Skeletal muscle satellite cell (primary cell): ENCODE results near the gene ARMC12.

ENCODE experiments used
- H3K27me3 ChIP-seq: 2 replicates; pipeline ENCODE4 v1.7.0; 2013; ENCODE audit warnings: low read length; ENCODE audit not compliant: control insufficient read depth, insufficient read depth
- H3K36me3 ChIP-seq: 2 replicates; pipeline ENCODE4 v1.7.0; 2013; ENCODE audit warnings: mild to moderate bottlenecking, control low read depth, low read length; ENCODE audit not compliant: insufficient read depth
- H3K4me1 ChIP-seq: 2 replicates; pipeline ENCODE4 v1.7.0; 2013; ENCODE audit warnings: low read length; ENCODE audit not compliant: control insufficient read depth, insufficient read depth
- H3K4me2 ChIP-seq: 2 replicates; pipeline ENCODE4 v1.7.0; 2013; ENCODE audit warnings: mild to moderate bottlenecking, low read length
- H3K4me3 ChIP-seq: 2 replicates; pipeline ENCODE4 v1.7.0; 2013; ENCODE audit warnings: low read length
- H3K9ac ChIP-seq: 2 replicates; pipeline ENCODE4 v1.7.0; 2013; ENCODE audit warnings: mild to moderate bottlenecking, low read depth, low read length, moderate library complexity
- H3K9me3 ChIP-seq: replicated peaks from 2 replicates; pipeline ENCODE4 v1.7.0; 2013; ENCODE audit warnings: mild to moderate bottlenecking, control low read depth, low read length

Gene ARMC12

DNA sequence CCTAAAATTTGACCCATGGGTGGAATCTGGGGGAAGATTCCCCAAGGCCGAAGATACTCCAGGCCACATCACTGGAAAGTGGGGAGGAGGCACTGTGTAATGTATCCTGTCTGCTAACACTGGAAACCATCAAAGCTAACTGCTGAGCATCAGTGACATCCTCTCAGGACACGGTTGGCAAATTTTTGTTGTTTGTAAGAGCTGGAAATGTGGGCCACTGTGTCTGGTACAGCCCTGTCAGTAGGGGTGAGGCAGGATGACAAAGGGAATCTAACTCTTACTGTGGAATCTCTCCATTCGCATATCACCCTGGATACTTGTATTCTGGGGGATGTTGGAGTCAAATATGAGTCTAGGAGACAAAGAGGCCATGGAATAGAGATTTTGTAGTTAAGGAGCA, 22.6 kb downstream of the ARMC12 start:
- H3K9ac ChIP-seq = no peak overlapping the region
- peaks cover 34% of the 10 kb centered on the region for H3K27me3 ChIP-seq
- H3K4me1 ChIP-seq = peaks cover 4% of the 10 kb centered on the region
- no peak overlapping the region for H3K4me2 ChIP-seq
- no peaks in the 10 kb centered on the region for H3K36me3 ChIP-seq
- H3K9me3 ChIP-seq = no peaks in the 10 kb centered on the region
- H3K4me3 ChIP-seq = no peak overlapping the region

DNA sequence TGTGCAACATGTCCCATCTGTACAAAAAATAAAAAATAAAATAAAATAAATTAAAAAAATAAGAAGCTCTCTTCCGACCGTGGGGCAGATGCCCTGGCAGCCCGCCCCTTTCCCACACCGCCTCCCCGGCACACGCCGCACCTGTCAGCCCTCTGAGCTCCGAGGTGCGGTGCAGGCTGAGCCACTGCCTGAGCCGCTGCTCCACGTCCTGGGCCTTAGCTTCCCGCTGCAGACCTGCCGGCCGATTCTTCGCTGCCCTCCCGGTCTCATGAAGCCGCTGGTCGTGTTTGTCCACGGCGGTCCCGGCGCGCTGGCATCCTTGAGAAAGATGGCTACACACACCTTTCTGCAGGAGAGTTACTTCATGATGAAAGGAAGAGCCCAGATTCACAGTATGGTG, 28.9 kb downstream of the ARMC12 start:
- H3K36me3 ChIP-seq = no peaks in the 10 kb centered on the region
- peaks cover 59% of the 10 kb centered on the region for H3K27me3 ChIP-seq
- no peak overlapping the region for H3K9ac ChIP-seq
- no peaks in the 10 kb centered on the region for H3K9me3 ChIP-seq
- no peak overlapping the region for H3K4me2 ChIP-seq
- H3K4me3 ChIP-seq = no peak overlapping the region
- no peaks in the 10 kb centered on the region for H3K4me1 ChIP-seq

DNA sequence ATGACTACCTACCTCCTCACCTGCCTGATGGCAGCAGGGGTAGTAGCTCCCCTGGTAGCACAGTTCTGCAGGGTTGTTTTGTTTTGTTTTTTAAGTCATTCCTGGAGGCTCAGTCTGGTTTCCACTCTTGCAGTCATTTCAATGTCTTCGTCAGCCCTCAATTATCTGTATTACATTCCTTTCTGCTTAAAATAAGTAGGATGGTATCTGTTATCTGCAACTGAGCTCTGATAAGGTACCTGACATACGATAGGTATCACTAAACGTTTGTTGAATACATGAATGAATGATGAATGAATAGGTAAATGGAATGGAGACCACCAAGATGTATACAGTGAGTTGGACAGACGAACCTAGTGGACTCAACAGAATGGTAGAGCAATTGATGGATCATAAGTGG, 32.4 kb downstream of the ARMC12 start:
- Histone ChIP-seq H3K9ac (no peak overlapping the region), H3K4me2 (no peak overlapping the region), H3K4me3 (no peak overlapping the region), H3K36me3 (no peaks in the 10 kb centered on the region), H3K9me3 (no peaks in the 10 kb centered on the region), H3K27me3 (peaks cover 59% of the 10 kb centered on the region), H3K4me1 (no peaks in the 10 kb centered on the region)

DNA sequence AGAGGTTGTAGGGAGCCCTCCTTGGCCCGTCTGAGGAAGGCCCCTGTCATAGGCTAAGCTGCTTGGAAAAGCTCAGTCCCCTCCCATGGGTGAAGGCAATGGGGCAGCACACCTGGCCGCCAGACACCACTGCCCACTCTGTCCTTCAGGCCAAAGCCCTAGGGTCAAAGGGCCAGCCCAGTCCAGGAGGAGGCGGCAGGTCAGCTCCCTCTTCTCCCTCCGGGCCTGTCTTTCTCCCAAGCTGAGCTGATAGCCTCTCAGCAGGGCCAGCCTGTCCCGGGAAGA, 34.5 kb downstream of the ARMC12 start:
- Histone ChIP-seq H3K4me2 (no peak overlapping the region), H3K9me3 (no peaks in the 10 kb centered on the region), H3K4me1 (no peaks in the 10 kb centered on the region), H3K27me3 (peaks cover 66% of the 10 kb centered on the region), H3K4me3 (no peak overlapping the region), H3K9ac (no peak overlapping the region), H3K36me3 (no peaks in the 10 kb centered on the region)

DNA sequence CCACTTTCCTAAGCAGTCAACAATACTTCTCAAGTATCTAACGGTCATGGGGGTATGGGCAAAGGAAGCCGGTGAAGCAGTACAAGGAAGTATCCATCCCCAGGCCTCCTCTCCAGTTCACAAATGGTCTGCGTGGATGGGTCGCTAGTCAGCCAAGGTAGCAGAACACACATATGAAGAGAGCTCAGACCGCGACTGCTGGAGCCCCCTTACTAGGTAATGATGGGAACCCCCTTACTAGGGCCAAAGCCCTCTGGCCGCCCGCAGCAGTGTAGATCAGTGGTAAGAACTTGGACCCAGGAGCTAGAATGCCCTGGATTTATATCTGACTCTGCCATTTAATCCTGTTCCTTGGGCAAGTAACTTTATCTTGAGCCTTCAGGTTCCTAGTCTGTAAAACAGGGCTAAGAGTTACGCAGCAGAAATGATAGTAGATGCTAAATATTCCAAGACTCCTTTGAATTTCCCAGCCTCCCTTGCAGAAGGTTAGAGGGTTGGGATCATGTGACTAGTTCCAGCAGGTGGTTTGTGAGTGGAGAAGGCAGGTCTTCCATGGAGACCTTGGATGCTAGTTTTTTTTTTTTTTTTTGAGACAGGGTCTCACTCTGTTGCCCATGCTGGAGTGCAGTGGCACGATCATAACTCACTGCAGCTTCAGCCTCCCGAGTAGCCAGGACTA, 37.4 kb downstream of the ARMC12 start:
- no peak overlapping the region for H3K4me3 ChIP-seq
- no peak overlapping the region for H3K4me2 ChIP-seq
- no peaks in the 10 kb centered on the region for H3K9me3 ChIP-seq
- H3K4me1 ChIP-seq = peaks cover 3% of the 10 kb centered on the region
- H3K36me3 ChIP-seq = no peaks in the 10 kb centered on the region
- H3K9ac ChIP-seq = no peak overlapping the region
- H3K27me3 ChIP-seq = peaks cover 66% of the 10 kb centered on the region

DNA sequence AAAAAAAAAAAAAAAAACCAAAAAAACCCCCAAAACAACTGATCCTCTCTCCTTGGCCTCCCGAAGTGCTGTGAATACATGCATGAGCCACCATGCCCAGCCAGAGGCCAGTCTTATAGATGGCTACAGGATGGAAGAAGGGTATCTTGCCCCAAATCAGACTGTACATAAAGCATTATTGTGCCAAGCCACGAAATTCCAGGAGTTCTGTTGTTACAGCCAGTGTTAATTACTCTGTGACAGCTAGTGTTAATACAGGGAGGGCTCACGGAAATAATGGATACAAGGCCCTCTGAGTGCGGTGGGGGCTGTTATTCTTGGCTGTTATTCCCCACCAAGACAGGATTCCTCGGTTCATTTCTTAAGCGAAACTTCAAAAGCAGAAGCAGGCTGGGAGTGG, 38.2 kb downstream of the ARMC12 start:
- Histone ChIP-seq H3K27me3 (peaks cover 66% of the 10 kb centered on the region), H3K9ac (no peak overlapping the region), H3K9me3 (no peaks in the 10 kb centered on the region), H3K4me1 (peaks cover 3% of the 10 kb centered on the region), H3K4me2 (no peak overlapping the region), H3K36me3 (no peaks in the 10 kb centered on the region), H3K4me3 (no peak overlapping the region)

DNA sequence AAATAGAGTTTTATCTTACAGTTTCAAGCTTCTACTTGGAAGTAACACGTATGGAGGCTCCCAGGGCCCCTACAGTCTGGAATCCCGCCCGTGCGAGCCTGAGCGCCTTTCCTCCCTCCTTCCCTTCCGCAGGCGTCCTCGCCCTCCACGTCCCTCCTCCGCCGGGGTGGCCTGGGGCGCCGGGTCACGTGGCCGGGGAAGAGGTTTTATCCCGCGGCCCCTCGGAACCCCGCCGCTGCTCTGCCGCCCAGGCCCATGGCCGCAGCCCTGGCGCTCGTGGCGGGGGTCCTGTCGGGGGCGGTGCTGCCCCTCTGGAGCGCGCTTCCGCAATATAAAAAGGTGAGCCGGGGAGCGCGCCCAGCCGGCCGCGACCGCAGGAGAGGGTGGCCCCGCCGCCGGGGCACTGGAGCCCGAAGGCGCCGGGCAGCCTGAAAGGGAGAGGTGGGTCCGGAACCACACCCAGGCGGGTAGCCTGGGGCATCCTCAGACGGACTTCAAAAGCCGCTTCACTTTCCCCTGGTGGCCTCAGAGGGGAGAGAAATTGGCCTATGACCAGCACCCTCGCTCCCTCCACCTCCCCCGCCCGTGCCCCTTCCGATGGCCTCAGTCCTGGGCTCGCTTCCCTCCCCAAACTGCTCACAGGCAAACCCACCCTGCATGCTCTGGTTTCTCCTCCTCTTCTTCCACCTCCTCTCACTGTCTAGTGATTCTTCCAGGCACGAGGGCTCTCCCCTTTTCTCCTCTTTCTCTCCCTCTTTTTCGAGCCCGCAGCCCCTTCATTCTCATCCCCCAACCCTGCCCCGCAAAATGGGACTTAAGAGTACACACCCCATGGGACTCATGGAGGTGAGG, 39.8 kb downstream of the ARMC12 start, which contains the start of gene CLPSL2:
Gene CLPSL2 (plus strand): TSS at position 235 of the 852 bp plus-strand sequence. CDS start 21 bp downstream, at position 256.
- peak within 1 kb of the TSS; percentile 52 for H3K4me3 ChIP-seq
- peak within 1 kb of the TSS; percentile 7 for H3K9ac ChIP-seq
- peaks cover 70% of the 10 kb centered on the region for H3K27me3 ChIP-seq
- no peaks in the 10 kb centered on the region for H3K36me3 ChIP-seq
- no peaks in the 10 kb centered on the region for H3K9me3 ChIP-seq
- peak within 1 kb of the TSS; percentile 74 for H3K4me2 ChIP-seq
- H3K4me1 ChIP-seq = peaks cover 3% of the 10 kb centered on the region

DNA sequence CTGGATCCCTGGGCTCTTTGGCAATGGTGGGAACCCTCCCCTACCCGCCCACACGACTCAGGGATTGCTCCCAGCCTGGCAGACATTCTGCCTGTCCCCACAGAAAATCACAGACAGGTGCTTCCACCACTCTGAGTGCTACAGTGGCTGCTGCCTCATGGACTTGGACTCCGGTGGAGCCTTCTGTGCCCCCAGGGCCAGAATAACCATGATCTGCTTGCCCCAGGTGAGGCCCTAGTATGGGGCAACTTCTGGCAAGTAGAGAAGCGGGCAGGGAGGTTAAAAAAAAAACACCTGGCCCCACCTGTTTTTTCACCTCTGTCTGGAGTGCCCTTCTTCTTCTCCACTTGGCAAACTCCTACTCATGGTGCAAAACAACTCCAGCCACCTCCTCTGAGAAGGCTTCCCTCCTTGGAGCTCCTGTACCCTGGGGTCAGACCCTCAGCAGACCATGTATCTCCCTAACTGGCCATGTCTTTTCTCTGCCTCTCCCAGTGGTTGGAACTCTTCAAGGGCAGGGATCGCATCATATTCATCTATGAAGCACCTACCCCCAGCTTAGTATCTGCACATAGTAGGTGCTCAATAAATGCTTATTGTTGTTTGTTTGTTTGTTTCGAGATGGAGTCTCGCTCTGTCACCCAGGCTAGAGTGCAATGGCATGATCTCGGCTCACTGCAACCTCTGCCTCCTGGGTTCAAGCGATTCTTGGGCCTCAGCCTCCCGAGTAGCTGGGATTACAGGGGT, 40.7 kb downstream of the ARMC12 start:
- Histone ChIP-seq H3K4me1 (peaks cover 3% of the 10 kb centered on the region), H3K4me2 (no peak overlapping the region), H3K36me3 (no peaks in the 10 kb centered on the region), H3K9me3 (no peaks in the 10 kb centered on the region), H3K27me3 (peaks cover 73% of the 10 kb centered on the region), H3K4me3 (no peak overlapping the region), H3K9ac (no peak overlapping the region)

DNA sequence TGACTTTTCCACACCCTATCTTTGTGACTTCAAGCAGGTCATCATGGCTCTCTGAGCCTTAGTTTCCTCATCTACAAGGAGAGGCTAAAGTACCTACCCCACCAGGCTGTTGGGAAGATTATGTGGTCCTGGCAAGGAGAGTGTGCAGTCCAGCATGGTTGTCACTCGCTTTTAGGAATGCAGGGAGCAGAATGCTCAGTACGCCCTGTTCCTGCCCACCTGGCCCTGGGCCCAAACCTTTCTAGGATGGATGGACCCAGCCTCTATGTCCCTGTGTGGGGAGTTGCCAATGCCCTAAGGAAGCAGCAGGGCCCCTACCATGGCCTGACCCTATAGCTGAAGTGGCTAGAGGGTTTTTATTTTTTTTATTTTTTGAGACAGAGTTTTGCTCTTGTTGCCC, 41.6 kb downstream of the ARMC12 start:
- Histone ChIP-seq H3K27me3 (peaks cover 72% of the 10 kb centered on the region), H3K9me3 (no peaks in the 10 kb centered on the region), H3K9ac (no peak overlapping the region), H3K4me2 (no peak overlapping the region), H3K36me3 (no peaks in the 10 kb centered on the region), H3K4me3 (no peak overlapping the region), H3K4me1 (peaks cover 3% of the 10 kb centered on the region)

DNA sequence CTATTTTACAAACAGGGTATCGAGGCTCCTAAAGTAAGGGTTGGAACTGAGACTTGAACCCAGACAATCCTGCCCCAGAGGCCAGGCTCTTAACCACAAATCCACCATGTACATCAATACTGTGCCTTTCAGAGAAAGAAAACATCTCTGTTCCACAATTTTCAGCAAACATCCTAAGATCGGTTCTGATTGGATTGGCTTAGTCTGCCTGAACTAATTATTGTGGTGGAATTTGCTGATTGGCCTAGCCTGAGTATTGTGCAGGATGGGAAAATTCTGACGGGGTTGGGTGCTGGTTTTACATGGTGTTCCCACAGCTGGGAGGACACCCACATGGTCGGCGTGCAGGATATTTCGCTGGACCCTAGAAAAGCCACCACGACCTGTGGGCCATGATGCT, 43.9 kb downstream of the ARMC12 start, which contains the start of gene CLPSL1:
Gene CLPSL1 (plus strand): TSS at position 301 of the 400 bp plus-strand sequence. CDS start 92 bp downstream, at position 393.
- Histone ChIP-seq H3K9ac (no peak within 1 kb of the TSS), H3K4me2 (no peak within 1 kb of the TSS), H3K4me1 (peaks cover 3% of the 10 kb centered on the region), H3K9me3 (no peaks in the 10 kb centered on the region), H3K36me3 (no peaks in the 10 kb centered on the region), H3K27me3 (peaks cover 67% of the 10 kb centered on the region), H3K4me3 (no peak within 1 kb of the TSS)

DNA sequence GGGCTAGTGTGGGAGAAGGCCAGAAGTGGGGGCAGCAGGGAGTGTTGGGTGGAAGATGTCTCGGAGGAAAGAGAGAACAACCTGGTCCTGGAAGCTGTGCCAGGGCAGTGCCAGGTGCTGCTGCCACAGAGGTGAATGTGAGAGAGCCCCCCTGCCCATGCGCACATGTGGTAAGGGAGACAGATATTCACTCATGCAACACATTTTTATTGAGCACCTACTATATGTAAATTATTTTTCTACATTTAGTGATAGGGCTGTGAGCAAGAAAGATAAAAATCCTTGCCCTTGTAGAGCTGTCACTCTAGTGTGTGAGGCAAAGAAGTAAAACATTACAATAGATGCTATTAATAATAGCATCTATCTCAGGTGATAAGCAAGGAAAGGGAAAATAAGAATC, 44.5 kb downstream of the ARMC12 start:
- Histone ChIP-seq H3K4me1 (peaks cover 3% of the 10 kb centered on the region), H3K27me3 (peaks cover 66% of the 10 kb centered on the region)

More for the DNA sequence above, 44.5 kb downstream of the ARMC12 start:
- Histone ChIP-seq H3K9me3 (no peaks in the 10 kb centered on the region), H3K4me2 (no peak overlapping the region), H3K36me3 (no peaks in the 10 kb centered on the region), H3K9ac (no peak overlapping the region), H3K4me3 (no peak overlapping the region)
